ENCODE data around the gene ESYT2. TPM values are rescaled to one million over a fixed set of nuclear protein-coding genes. Genes with fewer than 3 reads are reported as not detected.
"Not testable (repeated sequence)": the region's sequence is repeated elsewhere in the genome, so short reads cannot be mapped to it uniquely, and the experiment has no call there.

ESYT2 gene
- polyA plus RNA-seq, 1 of the 3 experiments (the other 2 are of a cell fraction) = 34.2 TPM

DNA sequence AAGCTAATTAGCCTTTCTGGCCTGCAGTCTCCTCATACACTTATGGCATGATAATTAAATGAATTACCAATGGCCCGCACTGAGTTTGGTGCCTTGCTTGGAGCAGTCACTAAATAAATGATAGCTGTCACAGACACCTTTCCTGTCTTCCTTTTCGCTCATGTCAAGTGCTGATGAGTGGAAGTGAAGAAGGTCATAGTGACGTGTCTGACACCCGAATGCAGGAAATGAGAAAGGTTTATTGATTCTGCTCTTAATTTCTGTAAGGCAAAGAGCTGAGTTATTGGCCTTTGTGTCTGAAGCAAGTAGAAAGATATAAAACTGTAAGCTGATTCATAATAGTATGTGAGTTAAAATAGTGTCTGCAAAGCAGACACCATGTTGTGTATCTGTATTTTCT, 13.2 kb upstream of the ESYT2 start:
- Histone ChIP-seq H3K9me3 (peaks cover 11% of the 10 kb centered on the region; the same call in 1 of the 2 replicates), H2AFZ (ENCODE audit: low read depth) (no peak overlapping the region), H3K27ac (ENCODE audit: low read depth in 2 of 2, low read length in 1 of 2) (no peak overlapping the region), H3F3A (replicated peaks; ENCODE audit: insufficient read depth) (no peaks in the 10 kb centered on the region), H3K36me3 (replicated peaks in 1 of 2; ENCODE audit: control insufficient read depth in 1 of 2, insufficient read depth in 2 of 2, low read length in 1 of 2) (no peaks in the 10 kb centered on the region), H3K79me2 (ENCODE audit: insufficient read depth) (no peaks in the 10 kb centered on the region), H3K4me3 (ENCODE audit: low read depth in 2 of 2, low read length in 1 of 2) (no peak overlapping the region), H3K27me3 (ENCODE audit: insufficient read depth) (no peaks in the 10 kb centered on the region), H3K9ac (no peak overlapping the region), H3K9me2 (no peaks in the 10 kb centered on the region), H3K4me1 (ENCODE audit: control insufficient read depth in 1 of 2, insufficient read depth in 2 of 2, low read depth in 1 of 2, low read length in 1 of 2) (no peaks in the 10 kb centered on the region), H4K20me1 (ENCODE audit: insufficient read depth) (no peaks in the 10 kb centered on the region), H3K4me2 (no peak overlapping the region)
- ChIA-PET POLR2A (no interaction called here), CTCF (interaction anchor here (0.7 to 1.7 kb wide), 3 partner anchors 10 to 13 kb away, joined by 3 to 4 read pairs (median 3); partner anchors contain the start of gene ESYT2)
- TF ChIP-seq EZH2phosphoT487 (IDR thresholded peaks at IDR 0.05; ENCODE audit: borderline replicate concordance, low read depth) (no peak), POLR2AphosphoS5 (IDR thresholded peaks at IDR 0.05; ENCODE audit: low read depth, low read length) (no peak), FOSL2 (IDR thresholded peaks at IDR 0.05; ENCODE audit: borderline replicate concordance, low read depth) (no peak), RAD21 (IDR thresholded peaks at IDR 0.05; ENCODE audit: low read length) (no peak), TAF1 (IDR thresholded peaks at IDR 0.05; ENCODE audit: borderline replicate concordance, low read depth, low read length) (no peak), YY1 (IDR thresholded peaks at IDR 0.05; ENCODE audit: low read depth) (no peak), GATA2 (CRISPR knock-in tag; IDR thresholded peaks at IDR 0.05) (no peak)
- TF ChIP-seq, protein P1, sequence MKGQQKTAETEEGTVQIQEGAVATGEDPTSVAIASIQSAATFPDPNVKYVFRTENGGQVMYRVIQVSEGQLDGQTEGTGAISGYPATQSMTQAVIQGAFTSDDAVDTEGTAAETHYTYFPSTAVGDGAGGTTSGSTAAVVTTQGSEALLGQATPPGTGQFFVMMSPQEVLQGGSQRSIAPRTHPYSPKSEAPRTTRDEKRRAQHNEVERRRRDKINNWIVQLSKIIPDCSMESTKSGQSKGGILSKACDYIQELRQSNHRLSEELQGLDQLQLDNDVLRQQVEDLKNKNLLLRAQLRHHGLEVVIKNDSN (IDR thresholded peaks at IDR 0.05; ENCODE audit: borderline replicate concordance, low read depth) = no peak
- TF ChIP-seq, protein P2, sequence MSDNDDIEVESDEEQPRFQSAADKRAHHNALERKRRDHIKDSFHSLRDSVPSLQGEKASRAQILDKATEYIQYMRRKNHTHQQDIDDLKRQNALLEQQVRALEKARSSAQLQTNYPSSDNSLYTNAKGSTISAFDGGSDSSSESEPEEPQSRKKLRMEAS (IDR thresholded peaks at IDR 0.05; ENCODE audit: low read depth) = no peak
- TF ChIP-seq, protein P3, sequence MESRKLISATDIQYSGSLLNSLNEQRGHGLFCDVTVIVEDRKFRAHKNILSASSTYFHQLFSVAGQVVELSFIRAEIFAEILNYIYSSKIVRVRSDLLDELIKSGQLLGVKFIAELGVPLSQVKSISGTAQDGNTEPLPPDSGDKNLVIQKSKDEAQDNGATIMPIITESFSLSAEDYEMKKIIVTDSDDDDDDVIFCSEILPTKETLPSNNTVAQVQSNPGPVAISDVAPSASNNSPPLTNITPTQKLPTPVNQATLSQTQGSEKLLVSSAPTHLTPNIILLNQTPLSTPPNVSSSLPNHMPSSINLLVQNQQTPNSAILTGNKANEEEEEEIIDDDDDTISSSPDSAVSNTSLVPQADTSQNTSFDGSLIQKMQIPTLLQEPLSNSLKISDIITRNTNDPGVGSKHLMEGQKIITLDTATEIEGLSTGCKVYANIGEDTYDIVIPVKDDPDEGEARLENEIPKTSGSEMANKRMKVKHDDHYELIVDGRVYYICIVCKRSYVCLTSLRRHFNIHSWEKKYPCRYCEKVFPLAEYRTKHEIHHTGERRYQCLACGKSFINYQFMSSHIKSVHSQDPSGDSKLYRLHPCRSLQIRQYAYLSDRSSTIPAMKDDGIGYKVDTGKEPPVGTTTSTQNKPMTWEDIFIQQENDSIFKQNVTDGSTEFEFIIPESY (IDR thresholded peaks at IDR 0.05; ENCODE audit: borderline replicate concordance, low read depth) = no peak
- TF ChIP-seq, protein P4, sequence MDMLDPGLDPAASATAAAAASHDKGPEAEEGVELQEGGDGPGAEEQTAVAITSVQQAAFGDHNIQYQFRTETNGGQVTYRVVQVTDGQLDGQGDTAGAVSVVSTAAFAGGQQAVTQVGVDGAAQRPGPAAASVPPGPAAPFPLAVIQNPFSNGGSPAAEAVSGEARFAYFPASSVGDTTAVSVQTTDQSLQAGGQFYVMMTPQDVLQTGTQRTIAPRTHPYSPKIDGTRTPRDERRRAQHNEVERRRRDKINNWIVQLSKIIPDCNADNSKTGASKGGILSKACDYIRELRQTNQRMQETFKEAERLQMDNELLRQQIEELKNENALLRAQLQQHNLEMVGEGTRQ (IDR thresholded peaks at IDR 0.05; ENCODE audit: borderline replicate concordance, low read depth, low read length) = no peak
- DNase-seq = no peak
- WGBS (ENCODE audit: low lambda C conversion rate) = 79% methylated on average over 4 of the region's 4 CpGs

DNA sequence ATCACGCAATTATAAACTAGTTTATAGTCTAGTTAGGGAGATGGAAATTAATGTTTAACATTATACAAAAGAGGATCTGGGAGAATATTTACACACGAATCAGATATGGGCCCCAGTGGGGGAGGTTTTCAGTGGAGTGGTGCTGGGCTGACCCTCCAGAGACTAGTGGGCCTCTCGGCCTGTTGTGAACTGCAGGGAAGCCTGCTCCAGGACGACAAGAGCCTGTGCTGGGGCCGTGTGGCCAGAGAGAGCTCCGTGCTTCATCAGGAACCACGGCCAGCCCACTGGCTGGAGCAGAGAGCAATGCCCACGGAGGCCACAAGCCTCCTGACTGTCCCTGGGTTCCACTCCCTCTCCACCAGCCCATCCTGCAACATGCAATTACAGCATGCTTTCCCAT, 11.3 kb upstream of the ESYT2 start:
- no peaks in the 10 kb centered on the region for H4K20me1 ChIP-seq (ENCODE audit: insufficient read depth)
- no peaks in the 10 kb centered on the region for H3K79me2 ChIP-seq (ENCODE audit: insufficient read depth)
- no peak for DNase-seq
- no peaks in the 10 kb centered on the region for H3K9me2 ChIP-seq
- H3K36me3 ChIP-seq (replicated peaks in 1 of 2; ENCODE audit: control insufficient read depth in 1 of 2, insufficient read depth in 2 of 2, low read length in 1 of 2) = no peaks in the 10 kb centered on the region
- H3K9ac ChIP-seq = no peak overlapping the region
- H3K4me1 ChIP-seq (ENCODE audit: control insufficient read depth in 1 of 2, insufficient read depth in 2 of 2, low read depth in 1 of 2, low read length in 1 of 2) = no peaks in the 10 kb centered on the region
- H3K4me3 ChIP-seq (ENCODE audit: low read depth in 2 of 2, low read length in 1 of 2) = no peak overlapping the region
- H3K27ac ChIP-seq (ENCODE audit: low read depth in 2 of 2, low read length in 1 of 2) = no peak overlapping the region
- TF ChIP-seq, protein P5, sequence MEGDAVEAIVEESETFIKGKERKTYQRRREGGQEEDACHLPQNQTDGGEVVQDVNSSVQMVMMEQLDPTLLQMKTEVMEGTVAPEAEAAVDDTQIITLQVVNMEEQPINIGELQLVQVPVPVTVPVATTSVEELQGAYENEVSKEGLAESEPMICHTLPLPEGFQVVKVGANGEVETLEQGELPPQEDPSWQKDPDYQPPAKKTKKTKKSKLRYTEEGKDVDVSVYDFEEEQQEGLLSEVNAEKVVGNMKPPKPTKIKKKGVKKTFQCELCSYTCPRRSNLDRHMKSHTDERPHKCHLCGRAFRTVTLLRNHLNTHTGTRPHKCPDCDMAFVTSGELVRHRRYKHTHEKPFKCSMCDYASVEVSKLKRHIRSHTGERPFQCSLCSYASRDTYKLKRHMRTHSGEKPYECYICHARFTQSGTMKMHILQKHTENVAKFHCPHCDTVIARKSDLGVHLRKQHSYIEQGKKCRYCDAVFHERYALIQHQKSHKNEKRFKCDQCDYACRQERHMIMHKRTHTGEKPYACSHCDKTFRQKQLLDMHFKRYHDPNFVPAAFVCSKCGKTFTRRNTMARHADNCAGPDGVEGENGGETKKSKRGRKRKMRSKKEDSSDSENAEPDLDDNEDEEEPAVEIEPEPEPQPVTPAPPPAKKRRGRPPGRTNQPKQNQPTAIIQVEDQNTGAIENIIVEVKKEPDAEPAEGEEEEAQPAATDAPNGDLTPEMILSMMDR (IDR thresholded peaks at IDR 0.05) = no peak
- H3F3A ChIP-seq (replicated peaks; ENCODE audit: insufficient read depth) = no peaks in the 10 kb centered on the region
- POLR2A ChIA-PET = no interaction called here
- CTCF ChIA-PET = interaction anchor here (0.6 to 1.8 kb wide), 2 partner anchors 10 to 1088 kb away, joined by 5 read pairs; partner anchors contain the start of gene ESYT2
- H3K4me2 ChIP-seq = no peak overlapping the region
- H3K27me3 ChIP-seq (ENCODE audit: insufficient read depth) = no peaks in the 10 kb centered on the region
- no peak overlapping the region for H2AFZ ChIP-seq (ENCODE audit: low read depth)
- H3K9me3 ChIP-seq = no peaks in the 10 kb centered on the region
- WGBS (ENCODE audit: low lambda C conversion rate) = 55% methylated on average over 8 of the region's 8 CpGs

DNA sequence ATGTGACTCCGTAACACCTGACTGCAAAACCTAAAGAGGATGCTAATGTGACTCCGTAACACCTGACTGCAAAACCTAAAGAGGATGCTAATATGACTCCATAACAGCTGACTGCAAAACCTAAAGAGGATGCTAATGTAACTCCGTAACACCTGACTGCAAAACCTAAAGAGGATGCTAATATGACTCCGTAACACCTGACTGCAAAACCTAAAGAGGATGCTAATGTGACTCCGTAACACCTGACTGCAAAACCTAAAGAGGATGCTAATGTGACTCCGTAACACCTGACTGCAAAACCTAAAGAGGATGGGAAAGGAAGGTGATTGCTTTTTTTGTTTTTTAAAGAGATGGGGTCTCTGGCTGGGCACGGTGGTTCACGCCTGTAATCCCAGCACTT, 9.9 kb upstream of the ESYT2 start:
- H4K20me1 ChIP-seq (ENCODE audit: insufficient read depth); H3K4me1 ChIP-seq (ENCODE audit: control insufficient read depth in 1 of 2, insufficient read depth in 2 of 2, low read depth in 1 of 2, low read length in 1 of 2); H3K79me2 ChIP-seq (ENCODE audit: insufficient read depth); DNase-seq; H2AFZ ChIP-seq (ENCODE audit: low read depth); H3K36me3 ChIP-seq (replicated peaks in 1 of 2; ENCODE audit: control insufficient read depth in 1 of 2, insufficient read depth in 2 of 2, low read length in 1 of 2); H3K9me3 ChIP-seq; H3F3A ChIP-seq (replicated peaks; ENCODE audit: insufficient read depth); H3K27ac ChIP-seq (ENCODE audit: low read depth in 2 of 2, low read length in 1 of 2); CTCF ChIA-PET; H3K4me2 ChIP-seq; H3K9me2 ChIP-seq; H3K4me3 ChIP-seq (ENCODE audit: low read depth in 2 of 2, low read length in 1 of 2); H3K27me3 ChIP-seq (ENCODE audit: insufficient read depth); POLR2A ChIA-PET; H3K9ac ChIP-seq: not testable (repeated sequence)
- 86% methylated on average over 8 of the region's 8 CpGs for WGBS (ENCODE audit: low lambda C conversion rate)

All from SK-N-SH (cell line).